ENCODE measurements around the gene ZMYND8. TPM values are rescaled to one million over a fixed set of nuclear protein-coding genes. Genes with fewer than 3 reads are reported as not detected.
"Not testable (repeated sequence)": the region's sequence is repeated elsewhere in the genome, so short reads cannot be mapped to it uniquely, and the experiment has no call there.

ZMYND8 gene
- total RNA-seq, 3 donors from 2014 or later (not counting 1 experiment from before 2014, with no cell fraction given): 57.6 to 72.6 (median 69.8) TPM

DNA sequence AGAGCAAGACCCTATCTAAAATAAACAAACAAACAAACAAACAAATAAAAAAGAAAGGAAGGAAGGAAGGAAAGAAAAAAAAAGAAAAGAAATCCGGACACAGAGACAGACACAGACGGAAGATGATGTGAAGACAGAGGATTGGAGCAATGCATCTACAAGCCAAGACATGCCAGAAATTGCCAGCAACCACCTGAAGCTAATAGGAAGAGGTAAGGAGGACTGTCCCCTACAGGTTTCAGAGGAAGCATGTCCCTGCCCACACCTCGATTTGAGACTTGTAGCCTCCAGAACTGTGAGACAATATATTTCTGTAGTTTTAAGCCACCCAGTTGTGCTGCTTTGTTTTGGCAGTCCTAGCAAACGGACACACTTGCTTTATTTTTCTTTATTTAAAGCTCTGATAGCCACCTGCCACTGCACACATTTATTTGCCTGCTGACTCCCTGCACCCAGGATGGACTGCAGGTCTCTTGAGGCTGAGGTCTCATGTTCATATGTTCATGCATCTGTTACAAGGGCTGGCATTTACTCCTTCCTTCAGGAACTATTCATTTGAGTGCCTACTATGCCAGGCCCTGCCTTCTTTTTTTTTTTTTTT is 20.7 kb upstream of the ZMYND8 start:
- Mint-ChIP-seq H3K27ac (no peak overlapping the region), H3K4me1 (no peaks in the 10 kb centered on the region), H3K36me3 (no peaks in the 10 kb centered on the region), H3K9me3 (no peaks in the 10 kb centered on the region), H3K4me3 (no peak overlapping the region), H3K27me3 (ENCODE audit: low read depth in 2 of 2) (no peaks in the 10 kb centered on the region)
- H3K27ac ChIP-seq (ENCODE audit: low read length): no peak overlapping the region
- no peaks in the 10 kb centered on the region for H3K4me1 ChIP-seq (ENCODE audit: control insufficient read depth, insufficient read depth, low read length)
- no peak overlapping the region for H3K4me3 ChIP-seq (ENCODE audit: low read length)
- ATAC-seq (no peak), DNase-seq (no peak)
- no peaks in the 10 kb centered on the region for H3K9me3 ChIP-seq (ENCODE audit: control insufficient read depth, insufficient read depth, low read length)
- WGBS (ENCODE audit: insufficient coverage): 73% methylated on average over 4 of the region's 4 CpGs
- H3K36me3 ChIP-seq (ENCODE audit: control insufficient read depth, insufficient read depth, low read length): no peaks in the 10 kb centered on the region
- intact Hi-C loops (cut with micrococcal nuclease): no loop called here
- no peaks in the 10 kb centered on the region for H3K27me3 ChIP-seq (ENCODE audit: control insufficient read depth, insufficient read depth, low read length)
- TF ChIP-seq, protein P1, sequence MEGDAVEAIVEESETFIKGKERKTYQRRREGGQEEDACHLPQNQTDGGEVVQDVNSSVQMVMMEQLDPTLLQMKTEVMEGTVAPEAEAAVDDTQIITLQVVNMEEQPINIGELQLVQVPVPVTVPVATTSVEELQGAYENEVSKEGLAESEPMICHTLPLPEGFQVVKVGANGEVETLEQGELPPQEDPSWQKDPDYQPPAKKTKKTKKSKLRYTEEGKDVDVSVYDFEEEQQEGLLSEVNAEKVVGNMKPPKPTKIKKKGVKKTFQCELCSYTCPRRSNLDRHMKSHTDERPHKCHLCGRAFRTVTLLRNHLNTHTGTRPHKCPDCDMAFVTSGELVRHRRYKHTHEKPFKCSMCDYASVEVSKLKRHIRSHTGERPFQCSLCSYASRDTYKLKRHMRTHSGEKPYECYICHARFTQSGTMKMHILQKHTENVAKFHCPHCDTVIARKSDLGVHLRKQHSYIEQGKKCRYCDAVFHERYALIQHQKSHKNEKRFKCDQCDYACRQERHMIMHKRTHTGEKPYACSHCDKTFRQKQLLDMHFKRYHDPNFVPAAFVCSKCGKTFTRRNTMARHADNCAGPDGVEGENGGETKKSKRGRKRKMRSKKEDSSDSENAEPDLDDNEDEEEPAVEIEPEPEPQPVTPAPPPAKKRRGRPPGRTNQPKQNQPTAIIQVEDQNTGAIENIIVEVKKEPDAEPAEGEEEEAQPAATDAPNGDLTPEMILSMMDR (IDR thresholded peaks at IDR 0.05): no peak

DNA sequence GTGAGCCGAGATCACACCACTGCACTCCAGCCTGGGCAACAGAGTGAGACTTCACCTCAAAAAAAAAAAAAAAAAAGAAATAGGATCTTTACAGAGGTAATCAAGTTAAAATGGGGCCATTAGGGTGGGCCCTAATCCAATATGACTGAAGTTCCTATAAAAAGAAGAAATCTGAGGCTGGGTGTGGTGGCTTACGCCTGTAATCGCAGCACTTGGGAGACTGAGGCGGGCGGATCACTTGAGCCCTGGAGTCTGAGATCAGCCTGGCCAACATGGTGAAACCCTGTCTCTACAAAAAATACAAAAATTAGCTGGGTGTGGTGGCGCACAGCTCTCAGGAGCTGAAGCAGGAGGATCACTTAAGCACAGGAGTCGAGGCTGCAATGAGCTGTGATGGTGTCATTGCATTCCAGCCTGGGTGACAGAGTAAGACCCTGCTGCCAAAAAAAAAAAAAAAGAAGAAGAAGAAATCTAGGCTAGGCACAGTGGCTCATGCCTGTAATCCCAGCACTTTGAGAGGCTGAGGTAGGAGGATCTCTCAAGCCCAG is 19.7 kb upstream of the ZMYND8 start:
- H3K4me3 ChIP-seq (ENCODE audit: low read length); H3K27me3 Mint-ChIP-seq (ENCODE audit: low read depth in 2 of 2); H3K4me3 Mint-ChIP-seq; ATAC-seq; intact Hi-C loops (cut with micrococcal nuclease); H3K9me3 ChIP-seq (ENCODE audit: control insufficient read depth, insufficient read depth, low read length); H3K36me3 Mint-ChIP-seq; H3K27ac Mint-ChIP-seq; H3K9me3 Mint-ChIP-seq; H3K4me1 ChIP-seq (ENCODE audit: control insufficient read depth, insufficient read depth, low read length); DNase-seq; H3K36me3 ChIP-seq (ENCODE audit: control insufficient read depth, insufficient read depth, low read length); H3K27me3 ChIP-seq (ENCODE audit: control insufficient read depth, insufficient read depth, low read length); H3K4me1 Mint-ChIP-seq; H3K27ac ChIP-seq (ENCODE audit: low read length): not testable (repeated sequence)
- WGBS (ENCODE audit: insufficient coverage): 96% methylated on average over 7 of the region's 7 CpGs

DNA sequence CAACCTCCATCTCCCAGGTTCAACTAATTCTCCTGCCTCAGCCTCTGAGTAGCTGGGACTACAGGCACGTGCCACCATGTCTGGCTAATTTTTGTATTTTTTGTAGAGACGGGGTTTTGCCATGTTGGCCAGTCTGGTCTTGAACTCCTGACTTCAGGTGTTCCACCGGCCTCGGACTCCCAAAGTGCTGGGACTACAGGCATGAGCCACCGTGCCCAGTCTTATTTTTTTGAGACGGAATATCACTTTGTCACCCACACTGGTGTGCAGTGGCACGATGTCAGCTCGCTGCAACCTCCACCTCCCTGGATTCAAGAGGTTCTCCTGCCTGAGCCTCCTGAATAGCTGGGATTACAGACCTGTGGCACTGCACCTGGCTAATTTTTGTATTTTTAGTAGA is 17.6 kb upstream of the ZMYND8 start:
- H3K36me3 ChIP-seq (ENCODE audit: control insufficient read depth, insufficient read depth, low read length); H3K4me1 ChIP-seq (ENCODE audit: control insufficient read depth, insufficient read depth, low read length); H3K9me3 Mint-ChIP-seq; H3K4me1 Mint-ChIP-seq; H3K4me3 ChIP-seq (ENCODE audit: low read length); H3K4me3 Mint-ChIP-seq; H3K9me3 ChIP-seq (ENCODE audit: control insufficient read depth, insufficient read depth, low read length); intact Hi-C loops (cut with micrococcal nuclease); H3K36me3 Mint-ChIP-seq; H3K27ac Mint-ChIP-seq; H3K27me3 Mint-ChIP-seq (ENCODE audit: low read depth in 2 of 2); H3K27ac ChIP-seq (ENCODE audit: low read length); ATAC-seq; DNase-seq; H3K27me3 ChIP-seq (ENCODE audit: control insufficient read depth, insufficient read depth, low read length): not testable (repeated sequence)
- 98% methylated on average over 8 of the region's 8 CpGs for WGBS (ENCODE audit: insufficient coverage)

DNA sequence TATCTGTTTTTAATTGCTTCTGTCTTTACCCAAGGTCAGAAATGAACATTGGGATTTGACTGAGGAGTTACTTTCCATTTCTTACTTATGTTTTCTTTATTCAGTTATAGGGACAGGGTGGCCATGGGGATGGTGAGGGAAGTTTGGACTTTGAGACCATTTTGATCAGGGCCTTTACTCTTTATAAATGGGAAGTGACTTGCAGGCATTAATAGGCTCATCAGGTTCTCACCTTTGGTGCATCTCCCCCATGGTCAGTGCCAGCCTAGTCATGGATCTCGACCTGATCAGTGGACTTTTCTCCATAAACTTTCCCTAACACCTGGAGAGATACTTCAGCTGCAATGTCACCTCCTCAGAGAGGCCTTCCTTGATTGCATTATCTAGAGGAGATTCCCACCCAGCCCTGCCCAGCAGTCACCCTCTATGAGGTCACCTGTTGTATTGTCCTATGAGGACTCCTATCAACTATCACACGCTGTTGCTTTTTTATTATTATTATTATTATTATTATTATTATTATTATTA is 16.8 kb upstream of the ZMYND8 start:
- H3K27me3 ChIP-seq (ENCODE audit: control insufficient read depth, insufficient read depth, low read length): no peaks in the 10 kb centered on the region
- no peak for ATAC-seq
- DNase-seq: no peak
- no peaks in the 10 kb centered on the region for H3K9me3 Mint-ChIP-seq
- whole genome bisulfite sequencing (ENCODE audit: insufficient coverage): 65% methylated on average over 1 of the region's 2 CpGs
- H3K4me3 ChIP-seq (ENCODE audit: low read length): no peak overlapping the region
- TF ChIP-seq, protein P1 (IDR thresholded peaks at IDR 0.05): no peak
- H3K4me1 ChIP-seq (ENCODE audit: control insufficient read depth, insufficient read depth, low read length): no peaks in the 10 kb centered on the region
- intact Hi-C loops (cut with micrococcal nuclease): no loop called here
- H3K36me3 ChIP-seq (ENCODE audit: control insufficient read depth, insufficient read depth, low read length): no peaks in the 10 kb centered on the region
- H3K27ac ChIP-seq (ENCODE audit: low read length): no peak overlapping the region
- no peaks in the 10 kb centered on the region for H3K27me3 Mint-ChIP-seq (ENCODE audit: low read depth in 2 of 2)
- H3K9me3 ChIP-seq (ENCODE audit: control insufficient read depth, insufficient read depth, low read length): no peaks in the 10 kb centered on the region
- H3K36me3 Mint-ChIP-seq: no peaks in the 10 kb centered on the region
- H3K4me1 Mint-ChIP-seq: no peaks in the 10 kb centered on the region
- no peak overlapping the region for H3K4me3 Mint-ChIP-seq
- H3K27ac Mint-ChIP-seq: no peak overlapping the region
